CD1c-positive myeloid dendritic cell (primary cell): ENCODE results near the gene NPHP4.
A peak's percentile ranks its signal among the peaks of the same experiment; 100 is the strongest.

Experiments
- DNase-seq: peaks from one replicate; pipeline ENCODE4 v3.0.0-alpha.2; 2016; ENCODE audit errors: extremely low spot score

NPHP4 gene

GRCh38 chr1:5990913-5991312 lies 1.3 kb downstream of the NPHP4 start:
- peak; percentile 6 for DNase-seq

- DNase-seq, result no peak
Observed at GRCh38 chr1:5989731-5990271, 2.4 kb downstream of the NPHP4 start.

- no peak for DNase-seq
Observed at GRCh38 chr1:5989286-5989605, 3.0 kb downstream of the NPHP4 start.

GRCh38 chr1:5988596-5989285 lies 3.5 kb downstream of the NPHP4 start:
- DNase-seq, result no peak

- DNase-seq, result no peak
Observed at GRCh38 chr1:5986018-5986417, 6.2 kb downstream of the NPHP4 start.

GRCh38 chr1:5985250-5985649 lies 7.0 kb downstream of the NPHP4 start:
- DNase-seq, result no peak

- no peak for DNase-seq
Observed at GRCh38 chr1:5983361-5984103, 8.7 kb downstream of the NPHP4 start.

GRCh38 chr1:5982868-5983267 lies 9.4 kb downstream of the NPHP4 start:
- no peak for DNase-seq

GRCh38 chr1:5982276-5982675 lies 9.9 kb downstream of the NPHP4 start:
- DNase-seq, result no peak

GRCh38 chr1:5981009-5981380 lies 11.2 kb downstream of the NPHP4 start:
- DNase-seq, result no peak

- DNase-seq, result peak; percentile 58
Observed at GRCh38 chr1:5980314-5981008, 11.8 kb downstream of the NPHP4 start.

- no peak for DNase-seq
Observed at GRCh38 chr1:5979536-5980313, 12.5 kb downstream of the NPHP4 start.

GRCh38 chr1:5978452-5978851 lies 13.8 kb downstream of the NPHP4 start:
- no peak for DNase-seq

GRCh38 chr1:5977494-5978444 lies 14.5 kb downstream of the NPHP4 start:
- DNase-seq, result no peak

- DNase-seq, result no peak
Observed at GRCh38 chr1:5976726-5977493, 15.3 kb downstream of the NPHP4 start.

- DNase-seq, result no peak
Observed at GRCh38 chr1:5976231-5976630, 16.0 kb downstream of the NPHP4 start.

GRCh38 chr1:5975133-5975880 lies 16.9 kb downstream of the NPHP4 start:
- peak; percentile 51 for DNase-seq

GRCh38 chr1:5974631-5975030 lies 17.6 kb downstream of the NPHP4 start:
- no peak for DNase-seq

GRCh38 chr1:5973771-5974170 lies 18.5 kb downstream of the NPHP4 start:
- DNase-seq, result no peak

GRCh38 chr1:5972198-5972520 lies 20.1 kb downstream of the NPHP4 start:
- DNase-seq, result no peak
